Activated naive CD4-positive, alpha-beta T cell treated with anti-CD3 and anti-CD28 coated beads, Interleukin-2, amount 10 ng/mL, durations not matched to agents 7 days and 5 days (primary cell): Measurements from ENCODE around the gene TULP3.

Experiments
- CTCF ChIA-PET: fragments of 350-600 bp; sonication (Branson Sonifier 250); formaldehyde crosslinking; loops from one replicate; lab custom pipeline; 2021; ENCODE audit warnings: antibody characterized with exemption; lab: Charles Lee
- DNase-seq: peaks from one replicate; pipeline ENCODE4 v3.0.0-alpha.2; 2020
- H3K27ac Mint-ChIP-seq: one replicate; pipeline ENCODE4 v1.8.0; 2021; ENCODE audit warnings: mild to moderate bottlenecking, moderate library complexity, mixed read lengths
- H3K27me3 Mint-ChIP-seq: one replicate; pipeline ENCODE4 v1.8.0; 2021; ENCODE audit warnings: mild to moderate bottlenecking, mixed read lengths
- H3K36me3 Mint-ChIP-seq: one replicate; pipeline ENCODE4 v1.8.0; 2021; ENCODE audit warnings: mixed read lengths
- H3K4me1 Mint-ChIP-seq: one replicate; pipeline ENCODE4 v1.8.0; 2021; ENCODE audit warnings: mixed read lengths
- H3K4me3 Mint-ChIP-seq: one replicate; pipeline ENCODE4 v1.8.0; 2021; ENCODE audit warnings: mild to moderate bottlenecking, moderate library complexity, mixed read lengths
- H3K9me3 Mint-ChIP-seq: one replicate; pipeline ENCODE4 v1.8.0; 2021; ENCODE audit warnings: mixed read lengths

TULP3 gene

DNA sequence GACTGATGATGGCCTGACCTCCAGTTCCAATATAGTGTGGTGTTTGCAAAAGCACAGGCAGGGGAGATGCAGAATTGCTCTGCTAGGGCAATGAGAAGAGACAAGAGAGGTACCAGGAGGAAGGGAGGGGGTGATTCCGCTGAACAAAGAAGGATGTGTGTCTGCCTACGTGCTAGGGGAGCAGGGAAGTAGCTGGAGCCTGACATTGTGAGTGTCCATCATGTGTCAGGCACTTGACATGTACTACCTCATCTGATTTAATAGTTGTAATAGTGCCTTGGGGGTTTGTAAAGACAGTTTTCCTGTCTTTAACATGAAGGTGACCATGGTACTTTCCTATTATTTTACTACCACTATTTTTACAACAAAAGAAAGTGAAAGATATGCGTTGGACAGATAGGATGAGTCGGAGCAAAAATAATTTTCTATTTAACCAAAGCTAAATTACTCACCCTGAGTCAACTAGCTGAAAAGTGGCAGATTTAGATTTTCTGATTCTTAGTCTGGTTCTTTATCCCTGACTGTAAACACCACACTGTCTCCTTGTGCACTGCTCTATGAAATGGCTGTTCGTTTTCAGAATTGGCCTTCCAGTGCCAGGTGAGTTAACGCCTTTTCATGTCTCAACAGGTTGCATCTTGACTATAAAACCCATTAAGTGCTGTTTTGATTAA lies 34.8 kb downstream of the TULP3 start:
- Mint-ChIP-seq H3K4me1 (no peaks in the 10 kb centered on the region), H3K9me3 (no peaks in the 10 kb centered on the region), H3K27me3 (no peaks in the 10 kb centered on the region), H3K27ac (no peak overlapping the region), H3K4me3 (no peak overlapping the region), H3K36me3 (peaks cover 12% of the 10 kb centered on the region)
- no peak for DNase-seq
- CTCF ChIA-PET, result interaction anchor here (0.6 kb wide), 1 partner anchor 133 kb away, joined by 4 read pairs; no protein-coding TSS in a partner anchor

DNA sequence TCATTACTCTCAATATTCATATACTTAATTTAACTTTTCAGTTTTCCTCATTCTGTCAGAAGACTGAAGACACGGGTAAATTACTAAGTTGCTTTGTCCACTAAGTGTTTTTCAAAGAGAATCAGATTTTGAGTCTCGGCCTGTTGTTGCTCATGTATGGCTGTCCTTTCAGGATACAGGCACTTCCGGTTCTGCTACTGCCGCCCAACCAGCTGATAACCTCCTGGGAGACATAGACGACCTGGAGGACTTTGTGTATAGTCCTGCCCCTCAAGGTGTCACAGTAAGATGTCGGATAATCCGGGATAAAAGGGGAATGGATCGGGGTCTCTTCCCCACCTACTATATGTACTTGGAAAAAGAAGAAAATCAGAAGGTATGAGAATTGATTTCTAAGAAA lies 40.2 kb downstream of the TULP3 start:
- peaks cover 8% of the 10 kb centered on the region for H3K36me3 Mint-ChIP-seq
- CTCF ChIA-PET, result no interaction called here
- no peaks in the 10 kb centered on the region for H3K27me3 Mint-ChIP-seq
- no peaks in the 10 kb centered on the region for H3K9me3 Mint-ChIP-seq
- no peak for DNase-seq
- no peak overlapping the region for H3K4me3 Mint-ChIP-seq
- H3K27ac Mint-ChIP-seq, result no peak overlapping the region
- H3K4me1 Mint-ChIP-seq, result no peaks in the 10 kb centered on the region

DNA sequence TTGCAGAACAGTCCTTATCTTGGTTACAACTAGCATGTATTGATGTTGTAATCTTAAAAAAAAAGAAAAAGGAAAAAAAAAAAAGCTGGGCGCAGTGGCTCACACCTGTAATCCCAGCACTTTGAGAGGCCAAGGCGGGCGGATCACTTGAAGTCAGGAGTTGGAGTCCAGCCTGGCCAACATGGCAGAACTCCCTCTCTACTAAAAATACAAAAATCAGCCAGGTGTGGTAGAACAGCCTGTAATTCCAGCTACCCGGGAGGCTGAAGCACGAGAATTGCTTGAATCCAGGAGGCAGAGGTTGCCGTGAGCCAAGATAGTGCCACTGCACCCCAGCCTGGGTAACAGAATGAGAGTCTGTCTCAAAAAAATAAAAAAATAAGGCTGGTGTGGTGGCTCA lies 42.9 kb downstream of the TULP3 start:
- CTCF ChIA-PET, result no interaction called here
- no peaks in the 10 kb centered on the region for H3K4me1 Mint-ChIP-seq
- H3K4me3 Mint-ChIP-seq, result no peak overlapping the region
- DNase-seq, result no peak
- peaks cover 6% of the 10 kb centered on the region for H3K36me3 Mint-ChIP-seq
- H3K9me3 Mint-ChIP-seq, result no peaks in the 10 kb centered on the region
- no peaks in the 10 kb centered on the region for H3K27me3 Mint-ChIP-seq
- no peak overlapping the region for H3K27ac Mint-ChIP-seq

DNA sequence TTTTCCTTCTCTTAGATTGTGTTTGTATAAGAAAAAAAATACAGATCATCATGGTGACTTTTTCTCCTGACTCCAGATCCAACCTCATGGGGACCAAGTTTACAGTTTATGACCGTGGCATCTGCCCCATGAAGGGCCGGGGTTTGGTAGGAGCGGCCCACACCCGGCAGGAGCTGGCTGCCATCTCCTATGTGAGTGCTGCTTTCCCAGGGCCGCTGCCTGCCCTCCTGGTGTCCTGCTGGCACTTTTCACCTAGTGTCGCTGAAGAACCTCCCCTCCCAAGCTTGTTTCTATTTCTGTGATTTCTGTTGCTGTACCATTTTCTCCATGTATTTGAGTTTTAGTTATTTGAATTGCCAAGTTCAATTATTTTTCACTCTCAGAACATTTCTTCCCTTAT lies 43.7 kb downstream of the TULP3 start:
- Mint-ChIP-seq H3K4me3 (no peak overlapping the region), H3K36me3 (peaks cover 6% of the 10 kb centered on the region), H3K9me3 (no peaks in the 10 kb centered on the region), H3K27me3 (no peaks in the 10 kb centered on the region), H3K4me1 (no peaks in the 10 kb centered on the region), H3K27ac (no peak overlapping the region)
- no peak for DNase-seq
- CTCF ChIA-PET, result interaction anchor here (1.2 kb wide), 1 partner anchor 10 kb away, joined by 3 read pairs; no protein-coding TSS in a partner anchor

DNA sequence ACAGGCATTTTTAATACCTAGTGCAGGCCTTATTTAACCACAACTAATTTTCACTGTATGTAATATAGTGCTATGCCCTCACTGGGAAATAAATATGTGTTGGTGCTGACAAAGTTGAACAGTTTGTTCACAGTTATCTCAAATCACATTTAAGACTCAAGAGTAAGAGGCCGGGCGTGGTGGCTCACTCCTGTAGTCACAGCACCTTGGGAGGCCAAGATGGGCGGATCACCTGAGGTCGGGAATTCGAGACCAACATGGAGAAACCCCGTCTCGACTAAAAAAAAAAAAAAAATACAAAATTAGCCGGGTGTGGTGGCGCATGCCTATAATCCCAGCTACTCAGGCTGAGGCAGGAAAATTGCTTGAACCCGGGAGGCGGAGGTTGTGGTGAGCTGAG lies 45.6 kb downstream of the TULP3 start:
- CTCF ChIA-PET, result interaction anchor here (1.2 kb wide), 1 partner anchor 8 kb away, joined by 3 read pairs; no protein-coding TSS in a partner anchor
- Mint-ChIP-seq H3K27me3 (no peaks in the 10 kb centered on the region), H3K9me3 (no peaks in the 10 kb centered on the region), H3K27ac (no peak overlapping the region), H3K4me3 (no peak overlapping the region), H3K36me3 (no peaks in the 10 kb centered on the region), H3K4me1 (no peaks in the 10 kb centered on the region)
- no peak for DNase-seq

DNA sequence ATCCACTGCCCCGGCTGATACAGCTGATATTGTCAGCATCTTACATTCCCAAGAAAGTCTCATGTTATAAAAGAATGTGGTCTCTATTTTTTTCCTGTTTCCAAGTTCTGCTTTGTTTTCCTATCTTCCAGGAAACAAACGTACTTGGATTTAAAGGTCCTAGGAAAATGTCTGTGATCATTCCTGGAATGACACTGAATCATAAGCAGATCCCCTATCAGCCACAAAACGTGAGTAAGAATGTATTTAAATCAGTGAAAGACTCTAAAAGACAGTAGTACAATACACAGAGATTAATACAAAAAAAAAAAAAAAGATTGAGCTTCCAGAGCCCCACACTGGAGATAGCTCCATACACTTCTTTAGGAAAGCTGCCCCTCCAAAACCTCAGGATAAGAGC lies 46.8 kb downstream of the TULP3 start:
- CTCF ChIA-PET, result no interaction called here
- Mint-ChIP-seq H3K4me3 (no peak overlapping the region), H3K9me3 (no peaks in the 10 kb centered on the region), H3K27me3 (no peaks in the 10 kb centered on the region), H3K27ac (no peak overlapping the region), H3K4me1 (no peaks in the 10 kb centered on the region), H3K36me3 (no peaks in the 10 kb centered on the region)
- no peak for DNase-seq

DNA sequence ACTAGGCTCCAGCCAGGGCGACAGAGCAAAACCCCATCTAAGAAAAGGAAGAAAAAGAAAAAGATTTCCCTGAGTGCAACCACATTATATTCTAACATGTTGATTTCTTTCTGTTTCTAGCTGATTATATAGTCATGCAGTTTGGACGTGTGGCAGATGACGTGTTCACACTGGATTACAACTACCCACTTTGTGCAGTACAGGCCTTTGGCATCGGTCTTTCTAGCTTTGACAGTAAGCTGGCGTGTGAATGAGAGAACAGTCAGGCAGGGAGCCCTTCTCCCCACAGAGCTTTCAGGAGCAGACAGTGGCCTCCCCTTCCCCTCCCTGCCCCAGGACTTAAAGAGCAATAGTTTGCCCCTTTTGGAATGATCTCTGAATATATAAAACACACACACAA lies 48.5 kb downstream of the TULP3 start:
- Mint-ChIP-seq H3K36me3 (no peaks in the 10 kb centered on the region), H3K4me3 (no peak overlapping the region), H3K27ac (no peak overlapping the region), H3K9me3 (no peaks in the 10 kb centered on the region), H3K4me1 (no peaks in the 10 kb centered on the region), H3K27me3 (no peaks in the 10 kb centered on the region)
- CTCF ChIA-PET, result interaction anchor here (0.5 to 1.2 kb wide), 2 partner anchors 84 to 332 kb away, joined by 3 to 4 read pairs; no protein-coding TSS in a partner anchor
- DNase-seq, result no peak

DNA sequence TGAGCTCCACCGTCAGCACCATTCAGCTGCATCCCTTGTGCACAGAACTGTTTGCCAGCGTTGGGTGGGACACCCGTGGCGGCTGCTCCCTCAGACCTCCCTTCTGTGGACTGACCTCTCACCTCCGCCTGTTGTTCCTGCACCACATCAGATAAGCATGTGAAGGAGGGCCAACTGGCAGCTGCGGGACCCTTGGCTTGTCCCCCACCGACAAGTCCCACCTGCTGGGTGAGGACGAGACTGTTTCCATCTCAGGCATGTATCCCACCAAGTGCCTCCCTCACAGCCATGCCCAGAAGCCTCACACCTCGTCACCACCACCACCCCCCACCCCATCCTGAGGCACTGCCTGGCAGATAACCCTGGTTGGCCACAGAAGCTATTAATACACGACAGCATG lies 49.9 kb downstream of the TULP3 start:
- Mint-ChIP-seq H3K27me3 (no peaks in the 10 kb centered on the region), H3K36me3 (no peaks in the 10 kb centered on the region), H3K4me3 (no peak overlapping the region), H3K27ac (no peak overlapping the region), H3K4me1 (peaks cover 4% of the 10 kb centered on the region), H3K9me3 (no peaks in the 10 kb centered on the region)
- CTCF ChIA-PET, result no interaction called here
- no peak for DNase-seq

DNA sequence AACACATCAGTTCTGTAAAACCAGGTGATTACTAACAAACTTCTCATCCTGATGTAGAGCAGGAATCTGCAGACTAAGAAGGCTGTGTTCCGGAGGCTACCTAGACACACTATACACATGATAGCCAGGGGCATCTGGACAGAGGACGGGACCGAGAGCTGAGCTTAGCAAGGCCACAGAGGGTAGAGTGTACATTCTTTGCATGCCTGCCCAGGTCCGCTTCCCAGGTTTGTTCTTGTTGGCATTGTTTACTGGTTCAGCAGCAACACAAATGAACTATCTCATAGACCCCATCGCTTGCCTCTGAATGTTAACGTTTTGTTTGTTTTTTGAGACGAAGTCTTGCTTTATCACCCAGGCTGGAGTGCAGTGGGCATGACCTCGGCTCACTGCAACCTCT lies 50.8 kb downstream of the TULP3 start:
- Mint-ChIP-seq H3K27ac (no peak overlapping the region), H3K4me3 (no peak overlapping the region), H3K4me1 (peaks cover 4% of the 10 kb centered on the region), H3K27me3 (no peaks in the 10 kb centered on the region), H3K36me3 (no peaks in the 10 kb centered on the region), H3K9me3 (no peaks in the 10 kb centered on the region)
- no peak for DNase-seq
- CTCF ChIA-PET, result no interaction called here

DNA sequence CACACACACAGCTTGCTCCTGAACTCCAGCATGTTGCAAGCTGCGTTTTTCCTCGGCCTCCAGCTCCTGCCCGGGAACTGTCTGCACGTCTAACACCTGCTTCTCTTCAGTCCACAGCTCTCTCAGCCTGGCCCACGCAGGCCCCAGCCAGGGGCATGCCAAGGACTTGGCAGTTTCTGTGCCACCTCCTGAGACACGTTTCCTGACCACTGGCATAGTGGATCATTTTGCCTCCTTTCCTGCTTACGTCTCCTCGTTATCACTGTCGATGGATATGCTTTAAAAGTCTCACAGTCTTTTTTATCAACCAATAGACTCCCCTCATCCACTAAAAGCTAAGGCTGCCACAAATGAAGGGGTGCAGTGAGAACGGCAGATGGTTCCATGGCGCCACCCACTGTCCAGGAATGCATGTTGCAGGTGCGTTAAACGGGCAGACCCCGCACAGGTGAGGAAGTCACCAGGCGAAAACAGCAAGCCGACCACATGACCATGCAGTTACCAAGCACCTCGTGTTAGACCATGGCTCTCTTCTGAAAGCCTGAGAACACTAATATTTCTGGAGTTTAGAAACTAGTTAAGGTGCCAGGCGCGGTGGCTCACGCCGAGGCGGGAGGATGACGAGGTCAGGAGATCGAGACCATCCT lies 53.8 kb downstream of the TULP3 start:
- DNase-seq, result peak; percentile 79
- no peaks in the 10 kb centered on the region for H3K36me3 Mint-ChIP-seq
- CTCF ChIA-PET, result interaction anchor here (0.7 to 2.8 kb wide), 17 partner anchors 9 to 261 kb away, joined by 3 to 35 read pairs (median 3); no protein-coding TSS in a partner anchor
- H3K9me3 Mint-ChIP-seq, result no peaks in the 10 kb centered on the region
- no peak overlapping the region for H3K27ac Mint-ChIP-seq
- peaks cover 4% of the 10 kb centered on the region for H3K4me1 Mint-ChIP-seq
- H3K27me3 Mint-ChIP-seq, result peaks cover 14% of the 10 kb centered on the region
- H3K4me3 Mint-ChIP-seq, result no peak overlapping the region

DNA sequence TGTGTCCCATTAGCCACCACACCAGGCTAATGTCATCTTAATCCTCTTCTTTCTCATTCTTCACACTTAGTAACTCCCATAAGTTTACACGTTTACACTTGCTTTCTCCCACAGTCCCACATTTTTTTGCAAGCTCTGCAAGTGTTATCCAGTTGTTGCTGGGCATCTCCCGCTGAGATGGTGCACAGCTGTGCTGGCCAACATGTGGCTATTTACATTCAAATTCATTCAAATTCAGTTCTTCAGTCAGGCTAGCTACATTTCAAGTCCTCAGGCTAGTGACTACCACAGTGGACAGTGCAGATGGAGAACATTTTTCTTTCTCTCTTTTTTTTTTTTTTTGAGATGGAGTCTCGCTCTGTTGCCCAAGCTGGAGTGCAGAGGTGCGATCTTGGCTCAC lies 58.7 kb downstream of the TULP3 start:
- CTCF ChIA-PET, result no interaction called here
- H3K9me3 Mint-ChIP-seq, result no peaks in the 10 kb centered on the region
- H3K36me3 Mint-ChIP-seq, result no peaks in the 10 kb centered on the region
- no peak overlapping the region for H3K27ac Mint-ChIP-seq
- peaks cover 4% of the 10 kb centered on the region for H3K4me1 Mint-ChIP-seq
- H3K27me3 Mint-ChIP-seq, result peaks cover 35% of the 10 kb centered on the region
- no peak overlapping the region for H3K4me3 Mint-ChIP-seq
- no peak for DNase-seq

DNA sequence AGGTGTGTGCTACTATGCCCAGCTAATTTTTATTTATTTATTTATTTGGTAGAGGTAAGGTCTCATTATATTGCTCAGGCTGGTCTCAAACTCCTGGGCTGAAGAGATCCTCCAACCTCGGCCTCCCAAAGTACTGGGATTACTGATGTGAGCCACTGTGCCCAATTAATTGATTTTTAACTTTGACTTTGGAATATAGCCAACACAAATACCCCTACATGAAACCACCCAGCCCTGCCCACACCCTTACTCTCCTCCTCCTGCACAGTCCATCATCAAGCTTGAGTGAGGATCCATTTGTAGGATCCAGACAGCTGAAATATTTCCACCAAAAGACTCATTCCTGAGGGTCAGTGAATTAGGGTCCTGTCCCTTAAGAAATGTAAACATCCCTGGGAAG lies 65.2 kb downstream of the TULP3 start:
- no peaks in the 10 kb centered on the region for H3K9me3 Mint-ChIP-seq
- H3K27me3 Mint-ChIP-seq, result peaks cover 57% of the 10 kb centered on the region
- DNase-seq, result no peak
- no peak overlapping the region for H3K4me3 Mint-ChIP-seq
- H3K36me3 Mint-ChIP-seq, result no peaks in the 10 kb centered on the region
- H3K27ac Mint-ChIP-seq, result no peak overlapping the region
- peaks cover 15% of the 10 kb centered on the region for H3K4me1 Mint-ChIP-seq
- CTCF ChIA-PET, result no interaction called here

DNA sequence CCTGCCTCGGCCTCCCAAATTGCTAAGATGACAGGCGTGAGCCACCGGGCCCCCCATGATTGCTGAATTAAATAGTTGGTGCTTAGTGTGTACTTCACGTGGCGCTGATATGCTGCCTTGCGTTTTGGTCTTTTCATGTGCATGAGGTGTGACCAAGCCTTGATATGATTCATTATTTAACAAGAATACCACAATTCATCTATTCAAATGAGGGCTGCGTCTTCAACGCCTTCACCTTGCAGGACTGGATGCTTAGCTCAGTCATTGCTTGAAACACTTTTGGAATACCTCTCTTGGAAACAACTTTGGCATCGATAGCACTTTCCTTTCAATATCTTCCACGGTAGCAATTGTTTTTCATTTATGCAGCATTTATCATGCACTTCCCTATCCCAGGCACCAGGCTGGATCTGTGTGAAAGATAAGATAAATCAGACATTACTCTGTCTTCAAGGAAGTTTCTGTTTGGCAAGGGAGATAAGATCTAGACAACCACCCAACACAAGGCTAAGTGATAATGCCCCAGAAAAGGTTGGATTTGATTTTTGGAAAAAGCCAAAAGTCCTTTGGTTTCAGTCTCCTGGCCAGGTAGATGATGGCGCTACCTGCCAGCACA lies 67.2 kb downstream of the TULP3 start:
- peak overlapping the region; percentile 75 for H3K4me3 Mint-ChIP-seq
- no peak for DNase-seq
- H3K36me3 Mint-ChIP-seq, result no peaks in the 10 kb centered on the region
- peaks cover 66% of the 10 kb centered on the region for H3K27me3 Mint-ChIP-seq
- CTCF ChIA-PET, result interaction anchor here (1.0 to 1.4 kb wide), 2 partner anchors 14 to 84 kb away, joined by 3 read pairs; no protein-coding TSS in a partner anchor
- no peak overlapping the region for H3K27ac Mint-ChIP-seq
- peaks cover 17% of the 10 kb centered on the region for H3K4me1 Mint-ChIP-seq
- no peaks in the 10 kb centered on the region for H3K9me3 Mint-ChIP-seq

DNA sequence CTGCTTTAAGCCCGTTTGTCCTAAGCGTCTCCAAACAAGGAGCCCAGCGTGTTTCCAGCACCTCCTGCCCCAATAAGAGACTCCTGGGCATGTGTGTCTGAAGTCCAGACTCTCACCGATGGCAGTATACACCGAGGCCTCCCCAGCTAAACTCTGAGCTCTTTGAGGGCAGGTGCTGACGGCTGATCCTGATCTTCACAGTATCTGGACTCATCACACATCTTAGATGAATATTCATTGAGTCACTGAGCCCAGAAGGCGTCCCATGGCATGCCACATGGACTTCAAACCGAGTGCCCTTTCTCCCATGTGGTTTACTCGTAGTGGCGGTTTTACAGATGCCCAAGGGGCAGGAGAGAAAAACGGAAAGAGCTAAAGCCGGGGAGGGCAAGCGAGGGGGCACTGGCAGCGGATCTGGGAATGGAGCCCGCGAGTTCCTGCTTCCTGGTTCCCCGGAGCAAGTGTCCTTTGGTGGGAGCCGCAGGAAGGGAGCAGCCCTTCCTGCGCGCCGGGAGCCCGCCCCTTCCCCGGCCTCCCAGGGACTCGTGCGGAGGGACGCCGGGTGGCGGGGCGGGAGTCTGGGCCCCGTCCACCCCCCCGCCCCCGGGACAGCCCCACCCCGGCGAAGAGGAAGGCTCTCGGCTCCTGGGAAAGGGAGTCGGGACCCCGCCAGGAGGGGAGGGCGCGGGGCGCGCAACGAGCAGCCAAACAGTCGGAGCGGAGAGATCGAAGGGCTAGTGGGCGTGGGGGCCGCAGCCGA lies 67.9 kb downstream of the TULP3 start:
- Mint-ChIP-seq H3K36me3 (no peaks in the 10 kb centered on the region), H3K4me3 (peak overlapping the region; percentile 75), H3K4me1 (peaks cover 17% of the 10 kb centered on the region), H3K27me3 (peaks cover 73% of the 10 kb centered on the region), H3K27ac (no peak overlapping the region), H3K9me3 (no peaks in the 10 kb centered on the region)
- CTCF ChIA-PET, result interaction anchor here (1.0 to 1.4 kb wide), 2 partner anchors 14 to 84 kb away, joined by 3 read pairs; no protein-coding TSS in a partner anchor
- peak; percentile 21 for DNase-seq
